Spleen (tissue), 11 donors: Measurements from ENCODE around the gene DNAJC1. TPM values are rescaled to one million over a fixed set of nuclear protein-coding genes. Genes with fewer than 3 reads are reported as not detected.
A peak's percentile ranks its signal among the peaks of the same experiment; 100 is the strongest.

Experiments used
- DNase-seq: peaks from one replicate; pipeline ENCODE4 v3.0.0-alpha.2; 2020
- H3K27ac ChIP-seq, 8 donors: fragments of 200-600 bp; sonication (generic) in 7 of 8; 1 replicate in 4 of 8; 2 replicates in 4 of 8; pipeline versions ENCODE4 v1.5.0 to v1.8.0; 2016 to 2021; ENCODE audit warnings: inconsistent platforms in 4 of 8, mild to moderate bottlenecking in 4 of 8, moderate library complexity in 1 of 8
- H3K27me3 ChIP-seq, 7 donors: fragments of 200-600 bp; sonication (generic) in 6 of 7; replicated peaks in 1 of 7; 1 replicate in 4 of 7; 2 replicates in 3 of 7; pipeline versions ENCODE4 v1.5.0 to v1.8.0; 2016 to 2021; ENCODE audit warnings: inconsistent platforms in 3 of 7, mild to moderate bottlenecking in 1 of 7
- H3K36me3 ChIP-seq, 6 donors: fragments of 200-600 bp; sonication (generic) in 5 of 6; 1 replicate in 4 of 6; 2 replicates in 2 of 6; pipeline versions ENCODE4 v1.5.0 to v1.8.0; 2016 to 2021; ENCODE audit warnings: inconsistent platforms in 2 of 6
- H3K4me1 ChIP-seq, 6 donors: fragments of 200-600 bp; sonication (generic) in 5 of 6; 1 replicate in 3 of 6; 2 replicates in 3 of 6; pipeline versions ENCODE4 v1.5.0 to v1.8.0; 2016 to 2021; ENCODE audit warnings: inconsistent platforms in 3 of 6
- H3K4me3 ChIP-seq, 8 donors: fragments of 200-600 bp; sonication (generic) in 7 of 8; 1 replicate in 4 of 8; 2 replicates in 4 of 8; pipeline versions ENCODE4 v1.5.0 to v1.8.0; 2016 to 2021; ENCODE audit warnings: inconsistent platforms in 4 of 8, mild to moderate bottlenecking in 4 of 8, moderate library complexity in 2 of 8
- H3K9me3 ChIP-seq, 8 donors: fragments of 200-600 bp; sonication (generic) in 7 of 8; 1 replicate in 4 of 8; 2 replicates in 4 of 8; pipeline versions ENCODE4 v1.5.0 to v1.8.0; 2016 to 2021; ENCODE audit warnings: inconsistent platforms in 4 of 8
- CTCF ChIP-seq, 11 experiments: fragments of 200-600 bp in 7 of 11; fragments of 450-650 bp in 4 of 11; sonication (generic) in 4 of 11; IDR thresholded peaks in 8 of 11; conservative IDR thresholded peaks in 3 of 11; 1 replicate in 7 of 11; 2 replicates in 4 of 11; pipeline versions ENCODE4 v1.4.0 to v1.8.0; 2016 to 2021; ENCODE audit warnings: antibody characterized with exemption in 11 of 11, inconsistent platforms in 4 of 11, mild to moderate bottlenecking in 1 of 11
- POLR2A ChIP-seq, 3 donors: fragments of 450-650 bp; IDR thresholded peaks; one replicate each; pipeline ENCODE4 v1.5.1; 2017; ENCODE audit warnings: antibody characterized with exemption in 3 of 3, mild to moderate bottlenecking in 1 of 3
- POLR2AphosphoS5 ChIP-seq, 3 donors: sonication (generic); formaldehyde crosslinking; IDR thresholded peaks; one replicate each; pipeline ENCODE4 v1.5.1; 2017; ENCODE audit warnings: antibody characterized with exemption in 3 of 3
- WGBS, 5 donors: extraction: QIAGEN DNeasy Blood & Tissue Kit in 3 of 5; methylation state at CpG; one replicate each; pipeline versions ENCODE4 v1.1.5 to v1.1.7; 2013 to 2018; 5-methylcytosine and 5-hydroxymethylcytosine counted together
- intact Hi-C: fragments of 100-400 bp; cut with DNase I; formaldehyde crosslinking; loops from one replicate; pipeline ENCODE4 v1.15.0; 2023; ENCODE audit warnings: low total_unique reads
- polyA plus RNA-seq, 3 donors: library from polyadenylated mRNA; stranded (reverse); fragments of 200-250 nt; gene quantifications; one replicate each; pipeline ENCODE4 v1.2.1, GENCODE V29; 2013
- total RNA-seq, 7 donors: library from RNA; depleted of rRNA in 3 of 7; stranded (reverse); fragments of >200 nt in 3 of 7; fragmentation: NEBNext Ultra II Directional in 4 of 7; extraction: Animal tissue kit (Norgen Biotek cat#: 25700) in 4 of 7; gene quantifications; one replicate each; pipeline versions ENCODE4 v1.1.0 to v1.2.1, GENCODE V29; 2016 to 2021
- donor health status: healthy with polysubstance abuse.
- donor health status: DM: no; HTN: no; CAD: no; lungs with moderate emphysema.
- donor health status: DM: no; HTN: no; CAD: no.
- donor health status: Bipolar disorder and iron deficiency.
- donor health status: healthy.
- donor health status: DM: no; HTN: no; CAD: no.
- donor health status: DM: yes; HTN: yes; CAD: no.

DNAJC1 gene
- total and polyA plus RNA-seq, 10 donors = 8.1 to 96.4 (median 22.5) TPM

DNA sequence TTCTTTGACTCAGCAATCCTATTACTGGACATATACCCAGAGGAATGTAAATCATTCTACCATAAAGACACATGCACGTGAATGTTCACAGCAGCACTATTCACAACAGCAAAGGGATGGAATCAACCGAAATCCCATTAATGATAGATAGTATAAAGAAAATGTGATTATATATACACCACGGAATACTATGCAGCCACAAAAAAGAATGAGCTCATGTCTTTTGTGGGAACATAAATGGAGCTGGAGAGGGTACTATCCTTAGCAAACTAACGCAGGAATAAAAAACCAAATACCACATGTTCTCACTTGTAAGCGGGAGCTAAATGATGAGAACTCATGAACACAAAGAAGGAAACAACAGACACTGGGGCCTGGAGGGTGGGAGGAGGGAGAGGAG lies 201.9 kb downstream of the DNAJC1 start:
- no peaks in the 10 kb centered on the region for H3K27me3 ChIP-seq
- no peak for TF ChIP-seq POLR2AphosphoS5 (IDR thresholded peaks at IDR 0.05)
- TF ChIP-seq POLR2A (IDR thresholded peaks at IDR 0.05) = no peak
- no peak for TF ChIP-seq CTCF (IDR thresholded peaks at IDR 0.05 in 8 of 11, conservative IDR thresholded peaks at IDR 0.05 in 3 of 11)
- peaks cover 0 to 38% (median 0%) of the 10 kb centered on the region in 6 donors for H3K36me3 ChIP-seq
- no peak overlapping the region for H3K4me3 ChIP-seq
- 89 to 97% (median 93%) methylated on average over 5 of the region's 5 CpGs for WGBS, 5 donors
- no peak overlapping the region for H3K27ac ChIP-seq
- peaks cover 0 to 8% (median 0%) of the 10 kb centered on the region in 6 donors for H3K4me1 ChIP-seq
- no peak for DNase-seq
- intact Hi-C loops = no loop called here
- peaks cover 0 to 8% (median 0%) of the 10 kb centered on the region in 8 donors for H3K9me3 ChIP-seq

DNA sequence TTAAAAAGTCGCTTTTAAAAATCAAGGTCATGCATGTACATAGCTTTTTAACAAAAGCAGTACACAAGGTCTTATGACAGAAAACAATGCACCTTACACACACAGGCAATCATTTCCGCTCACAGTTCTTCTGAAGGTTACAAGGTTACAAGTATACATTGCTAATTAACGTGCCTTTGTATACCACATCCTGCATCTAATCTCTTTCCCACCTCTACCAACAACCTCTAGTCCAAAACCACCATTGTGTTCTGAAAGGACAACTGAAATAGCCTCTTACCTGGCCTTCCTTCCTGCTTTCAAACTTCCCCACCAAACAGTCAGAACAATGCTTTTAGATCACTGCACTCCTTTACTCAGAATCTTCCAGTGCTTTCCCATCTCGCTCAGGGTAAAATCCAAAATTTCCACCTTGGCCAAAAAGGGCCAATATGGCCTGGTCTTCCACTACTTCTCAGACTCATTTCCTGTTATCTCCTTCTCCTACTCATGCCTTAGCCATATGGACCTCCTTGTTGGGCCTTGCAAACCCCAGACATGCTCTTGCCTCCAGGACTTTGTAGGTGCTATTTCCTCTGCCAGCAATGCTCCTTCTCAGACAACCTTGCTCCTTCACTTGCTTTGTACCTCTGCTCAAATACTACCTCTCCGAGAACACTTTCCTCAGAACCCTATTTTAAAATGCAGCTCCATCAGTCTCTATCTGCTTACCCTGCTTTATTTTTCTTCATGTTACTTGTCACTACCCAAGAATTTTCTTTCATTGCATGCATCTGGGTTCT lies 205.4 kb downstream of the DNAJC1 start:
- H3K36me3 ChIP-seq = peaks cover 0 to 37% (median 0%) of the 10 kb centered on the region in 6 donors
- peak overlapping the region in 4 of 8 donors; percentile 15 to 41 (median 21) for H3K27ac ChIP-seq
- no peaks in the 10 kb centered on the region for H3K27me3 ChIP-seq
- peaks cover 0 to 8% (median 0%) of the 10 kb centered on the region in 6 donors for H3K4me1 ChIP-seq
- peaks cover 0 to 8% (median 0%) of the 10 kb centered on the region in 8 donors for H3K9me3 ChIP-seq
- 67 to 79% (median 72%) methylated on average over 5 of the region's 5 CpGs for WGBS, 5 donors
- no peak for DNase-seq
- no peak overlapping the region for H3K4me3 ChIP-seq
- intact Hi-C loops = no loop called here
- TF ChIP-seq CTCF (IDR thresholded peaks at IDR 0.05 in 8 of 11, conservative IDR thresholded peaks at IDR 0.05 in 3 of 11) (no peak), POLR2A (IDR thresholded peaks at IDR 0.05) (no peak), POLR2AphosphoS5 (IDR thresholded peaks at IDR 0.05) (no peak)

DNA sequence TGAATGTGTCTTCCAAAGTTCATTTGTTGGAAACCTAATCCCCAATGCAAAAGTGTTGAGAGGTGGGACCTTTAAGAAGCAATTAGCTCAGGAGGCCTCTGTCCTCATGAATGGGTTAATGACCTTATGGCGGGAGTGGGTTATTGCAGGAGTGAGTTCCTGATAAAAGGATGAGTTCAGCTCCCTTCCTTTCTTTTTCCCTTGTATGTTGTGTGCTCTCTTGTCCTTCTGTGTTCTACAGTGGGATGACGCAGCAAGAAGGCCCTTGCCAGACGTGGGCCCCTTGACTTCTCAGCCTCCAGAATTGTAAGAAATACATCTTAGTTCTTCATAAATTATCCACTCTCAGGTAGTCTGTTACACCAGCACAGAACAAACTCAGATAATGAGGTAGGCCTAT lies 206.0 kb downstream of the DNAJC1 start:
- Histone ChIP-seq H3K9me3 (peaks cover 0 to 8% (median 0%) of the 10 kb centered on the region in 8 donors), H3K4me3 (no peak overlapping the region), H3K27me3 (no peaks in the 10 kb centered on the region), H3K27ac (peak overlapping the region in 2 of 8 donors; percentile 22 to 41), H3K4me1 (peaks cover 0 to 8% (median 0%) of the 10 kb centered on the region in 6 donors), H3K36me3 (peaks cover 0 to 32% (median 0%) of the 10 kb centered on the region in 6 donors)
- 73 to 89% (median 87%) methylated on average over 3 of the region's 3 CpGs for WGBS, 5 donors
- DNase-seq = no peak
- intact Hi-C loops = no loop called here
- no peak for TF ChIP-seq CTCF (IDR thresholded peaks at IDR 0.05 in 8 of 11, conservative IDR thresholded peaks at IDR 0.05 in 3 of 11)
- no peak for TF ChIP-seq POLR2AphosphoS5 (IDR thresholded peaks at IDR 0.05)
- TF ChIP-seq POLR2A (IDR thresholded peaks at IDR 0.05) = no peak

GRCh38 chr10:21791276-21791675 lies 212.3 kb downstream of the DNAJC1 start:
- DNase-seq = no peak
- 95 to 97% (median 96%) methylated on average over 2 of the region's 2 CpGs for WGBS, 5 donors
- intact Hi-C loops = no loop called here

More at GRCh38 chr10:21791276-21791675, 212.3 kb downstream of the DNAJC1 start:
- Histone ChIP-seq H3K27me3 (no peaks in the 10 kb centered on the region), H3K4me3 (no peak overlapping the region), H3K4me1 (no peaks in the 10 kb centered on the region), H3K27ac (no peak overlapping the region), H3K9me3 (peaks cover 0 to 18% (median 10%) of the 10 kb centered on the region in 8 donors), H3K36me3 (peaks cover 0 to 6% (median 0%) of the 10 kb centered on the region in 6 donors)
- TF ChIP-seq CTCF (IDR thresholded peaks at IDR 0.05 in 8 of 11, conservative IDR thresholded peaks at IDR 0.05 in 3 of 11) (no peak), POLR2AphosphoS5 (IDR thresholded peaks at IDR 0.05) (no peak), POLR2A (IDR thresholded peaks at IDR 0.05) (no peak)
